Measurements from ENCODE around the gene PKD1. TPM values are rescaled to one million over a fixed set of nuclear protein-coding genes. Genes with fewer than 3 reads are reported as not detected.
A peak's percentile ranks its signal among the peaks of the same experiment; 100 is the strongest.

Gene PKD1
- total RNA-seq, 1 donor from 2014 or later: 183 TPM

DNA sequence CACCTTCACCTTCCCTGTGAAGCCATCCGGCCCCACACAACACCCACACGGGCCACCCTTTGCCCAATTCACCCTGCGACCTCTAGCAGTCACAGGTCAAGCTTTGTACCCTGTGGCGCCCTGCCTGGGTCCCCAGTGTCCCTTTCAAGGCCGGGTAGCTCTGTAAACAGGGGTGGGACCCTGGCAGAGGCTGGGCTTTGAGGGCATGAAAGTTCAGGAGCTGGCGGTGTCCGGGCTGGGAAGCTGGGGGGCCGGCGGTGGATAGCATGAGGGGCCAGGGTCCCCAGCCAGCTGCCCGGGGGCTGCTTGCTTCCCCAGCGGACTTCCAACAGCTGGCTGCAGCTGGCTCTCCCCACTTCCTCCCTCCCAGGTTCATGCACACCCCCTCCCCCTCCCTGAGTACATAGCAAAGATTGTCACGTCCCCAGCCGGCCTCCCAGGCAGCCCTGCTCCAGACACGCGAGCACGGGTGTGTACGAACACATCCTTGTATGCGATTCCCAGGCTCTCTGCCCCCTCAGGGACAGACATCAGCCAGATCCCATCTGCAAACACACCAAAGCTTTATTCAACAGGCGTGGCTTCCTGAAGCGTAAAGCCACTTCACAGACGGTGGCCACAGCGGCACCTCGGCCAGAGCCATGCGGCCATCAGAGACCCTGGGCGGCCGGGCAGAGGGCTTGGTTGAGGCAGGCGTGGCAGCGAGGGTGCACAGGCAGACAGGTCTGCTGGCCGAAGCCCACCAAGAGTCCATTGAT, 96.2 kb downstream of the PKD1 start:
- Mint-ChIP-seq H3K4me3 (no peak overlapping the region), H3K9me3 (no peaks in the 10 kb centered on the region), H3K27me3 (ENCODE audit: low read depth) (no peaks in the 10 kb centered on the region), H3K27ac (peak overlapping the region; percentile 90), H3K4me1 (peaks cover 38% of the 10 kb centered on the region), H3K36me3 (no peaks in the 10 kb centered on the region)
- TF ChIP-seq, protein P1, sequence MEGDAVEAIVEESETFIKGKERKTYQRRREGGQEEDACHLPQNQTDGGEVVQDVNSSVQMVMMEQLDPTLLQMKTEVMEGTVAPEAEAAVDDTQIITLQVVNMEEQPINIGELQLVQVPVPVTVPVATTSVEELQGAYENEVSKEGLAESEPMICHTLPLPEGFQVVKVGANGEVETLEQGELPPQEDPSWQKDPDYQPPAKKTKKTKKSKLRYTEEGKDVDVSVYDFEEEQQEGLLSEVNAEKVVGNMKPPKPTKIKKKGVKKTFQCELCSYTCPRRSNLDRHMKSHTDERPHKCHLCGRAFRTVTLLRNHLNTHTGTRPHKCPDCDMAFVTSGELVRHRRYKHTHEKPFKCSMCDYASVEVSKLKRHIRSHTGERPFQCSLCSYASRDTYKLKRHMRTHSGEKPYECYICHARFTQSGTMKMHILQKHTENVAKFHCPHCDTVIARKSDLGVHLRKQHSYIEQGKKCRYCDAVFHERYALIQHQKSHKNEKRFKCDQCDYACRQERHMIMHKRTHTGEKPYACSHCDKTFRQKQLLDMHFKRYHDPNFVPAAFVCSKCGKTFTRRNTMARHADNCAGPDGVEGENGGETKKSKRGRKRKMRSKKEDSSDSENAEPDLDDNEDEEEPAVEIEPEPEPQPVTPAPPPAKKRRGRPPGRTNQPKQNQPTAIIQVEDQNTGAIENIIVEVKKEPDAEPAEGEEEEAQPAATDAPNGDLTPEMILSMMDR (IDR thresholded peaks at IDR 0.05; ENCODE audit: unreplicated experiment): no peak
- DNase-seq (ENCODE audit: low spot score in 2 of 2, unreplicated experiment in 2 of 2): no peak

Small RNA genes lying within 50 kb of the gene (microRNA-seq; reads per million reads assigned to microRNA genes)
- gene MIR1225 (not detected), gene MIR3180-5 (not detected), gene MIR4516 (not detected), gene MIR6511B1 (not detected)

Other genes starting within 250 kb of the PKD1 start
- gene HS3ST6, start 217.5 kb downstream of the PKD1 start, total RNA-seq: 0.22 to 0.36 TPM in 2 of 3 replicates, not detected in the other
- 13.1 to 14.1 TPM (median 13.4 TPM) in 3 replicates for gene MSRB1, start 192.7 kb downstream of the PKD1 start, total RNA-seq
- 0.40 to 0.45 TPM in 2 of 3 replicates, not detected in the other for gene RPL3L, start 181.2 kb downstream of the PKD1 start, total RNA-seq
- gene NDUFB10, start 176.4 kb downstream of the PKD1 start, total RNA-seq: 92.9 to 103 TPM (median 95.0 TPM) in 3 replicates
- 2,265 to 2,496 TPM (median 2,379 TPM) in 3 replicates for gene RPS2, start 171.1 kb downstream of the PKD1 start, total RNA-seq
- not detected in 3 replicates for gene RNF151, start 169.0 kb downstream of the PKD1 start, total RNA-seq
- gene TBL3, start 163.8 kb downstream of the PKD1 start, total RNA-seq: 35.5 to 40.6 TPM (median 37.2 TPM) in 3 replicates
- 0.42 to 1.3 TPM (median 0.73 TPM) in 3 replicates for gene NOXO1, start 154.4 kb downstream of the PKD1 start, total RNA-seq
- gene GFER, start 151.7 kb downstream of the PKD1 start, total RNA-seq: 22.8 to 26.5 TPM (median 23.7 TPM) in 3 replicates
- 0.49 to 1.3 TPM (median 1.0 TPM) in 3 replicates for gene SYNGR3, start 145.9 kb downstream of the PKD1 start, total RNA-seq
- gene ZNF598, start 126.1 kb downstream of the PKD1 start, total RNA-seq: 50.6 to 52.7 TPM (median 52.7 TPM) in 3 replicates
- 14.0 to 16.1 TPM (median 15.4 TPM) in 3 replicates for gene NPW, start 116.1 kb downstream of the PKD1 start, total RNA-seq
- 48.1 to 55.1 TPM (median 51.3 TPM) in 3 replicates for gene NHERF2, start 109.0 kb downstream of the PKD1 start, total RNA-seq
- gene NTHL1, start 88.1 kb downstream of the PKD1 start, total RNA-seq: 27.6 to 31.1 TPM (median 29.7 TPM) in 3 replicates
- 242 to 250 TPM (median 243 TPM) in 3 replicates for gene TSC2, start 87.9 kb downstream of the PKD1 start, total RNA-seq
- 1.1 to 1.5 TPM (median 1.3 TPM) in 3 replicates for gene RAB26, start 12.7 kb upstream of the PKD1 start, total RNA-seq
- gene TRAF7, start 19.9 kb upstream of the PKD1 start, total RNA-seq: 63.1 to 68.5 TPM (median 66.1 TPM) in 3 replicates
- gene CASKIN1, start 60.7 kb upstream of the PKD1 start, total RNA-seq: 8.9 to 9.8 TPM (median 9.8 TPM) in 3 replicates
- gene MLST8, start 69.6 kb upstream of the PKD1 start, total RNA-seq: 45.9 to 49.0 TPM (median 47.2 TPM) in 3 replicates
- 11.9 to 14.4 TPM (median 13.0 TPM) in 3 replicates for gene BRICD5, start 75.0 kb upstream of the PKD1 start, total RNA-seq
- 15.2 to 17.9 TPM (median 16.8 TPM) in 3 replicates for gene PGP, start 78.9 kb upstream of the PKD1 start, total RNA-seq
- gene E4F1, start 87.7 kb upstream of the PKD1 start, total RNA-seq: 29.3 to 36.3 TPM (median 33.0 TPM) in 3 replicates
- 1.0 to 1.4 TPM (median 1.2 TPM) in 3 replicates for gene DNASE1L2, start 100.5 kb upstream of the PKD1 start, total RNA-seq
- 53.3 to 54.8 TPM (median 54.5 TPM) in 3 replicates for gene ECI1, start 115.7 kb upstream of the PKD1 start, total RNA-seq
- 229 to 243 TPM (median 229 TPM) in 3 replicates for gene RNPS1, start 132.2 kb upstream of the PKD1 start, total RNA-seq
- gene ABCA3, start 204.8 kb upstream of the PKD1 start, total RNA-seq: 3.5 to 3.9 TPM (median 3.6 TPM) in 3 replicates

Measured in mesothelial cell of epicardium (in vitro differentiated cells).